GM21423 (cell line): ENCODE data around the gene KIF3A.
A peak's percentile ranks its signal among the peaks of the same experiment; 100 is the strongest.

ENCODE experiments used
- ATAC-seq: cut with Tn5 transposase; IDR thresholded peaks from one replicate; pipeline ENCODE4 v1.9.1; 2021; ENCODE audit warnings: mild to moderate bottlenecking, moderate library complexity; ENCODE audit not compliant: unreplicated experiment

The KIF3A gene

GRCh38 chr5:132736853-132737833, at the start of gene KIF3A:
Gene KIF3A (minus strand): TSS chr5:132737546. CDS start chr5:132737419, 127 bp downstream.
- peak; percentile 87 for ATAC-seq

GRCh38 chr5:132787076-132787475, 49.7 kb upstream of the KIF3A start:
- ATAC-seq, result no peak

GRCh38 chr5:132785864-132786263, 48.5 kb upstream of the KIF3A start:
- no peak for ATAC-seq

- ATAC-seq, result no peak
Measured at GRCh38 chr5:132785365-132785764, 48.0 kb upstream of the KIF3A start.

- no peak for ATAC-seq
Measured at GRCh38 chr5:132782101-132782500, 44.8 kb upstream of the KIF3A start.

- no peak for ATAC-seq
Measured at GRCh38 chr5:132781029-132781428, 43.7 kb upstream of the KIF3A start.

- ATAC-seq, result no peak
Measured at GRCh38 chr5:132780577-132780976, 43.2 kb upstream of the KIF3A start.

- ATAC-seq, result no peak
Measured at GRCh38 chr5:132779961-132780360, 42.6 kb upstream of the KIF3A start.

- ATAC-seq, result no peak
Measured at GRCh38 chr5:132778856-132779255, 41.5 kb upstream of the KIF3A start.

- ATAC-seq, result no peak
Measured at GRCh38 chr5:132778129-132778528, 40.8 kb upstream of the KIF3A start.

- peak; percentile 62 for ATAC-seq
Measured at GRCh38 chr5:132777209-132778069, 40.1 kb upstream of the KIF3A start, which contains the start of gene SEPTIN8. Gene SEPTIN8 (minus strand): TSS chr5:132777239. CDS start chr5:132777137, 102 bp downstream.

GRCh38 chr5:132776938-132777208, 39.5 kb upstream of the KIF3A start:
- ATAC-seq, result no peak

GRCh38 chr5:132776131-132776937, 39.0 kb upstream of the KIF3A start:
- ATAC-seq, result peak; percentile 26

- no peak for ATAC-seq
Measured at GRCh38 chr5:132775476-132775961, 38.2 kb upstream of the KIF3A start.

GRCh38 chr5:132774896-132775295, 37.5 kb upstream of the KIF3A start:
- ATAC-seq, result no peak

GRCh38 chr5:132774406-132774805, 37.1 kb upstream of the KIF3A start:
- ATAC-seq, result no peak

- ATAC-seq, result no peak
Measured at GRCh38 chr5:132773601-132774355, 36.4 kb upstream of the KIF3A start.

- no peak for ATAC-seq
Measured at GRCh38 chr5:132773114-132773513, 35.8 kb upstream of the KIF3A start.

GRCh38 chr5:132772291-132773070, 35.1 kb upstream of the KIF3A start:
- ATAC-seq, result no peak
